Epithelial cell of esophagus (primary cell): ENCODE results near the gene SPINK1.

Experiments used
- DNase-seq: peaks from one replicate; pipeline ENCODE4 v3.0.0; 2010; ENCODE audit warnings: low read depth
- H3K4me3 ChIP-seq: 2 replicates; pipeline ENCODE4 v1.5.1; 2011; ENCODE audit warnings: mild to moderate bottlenecking, low read length, control low read depth
- TF ChIP-seq, protein P1 (sequence below): IDR thresholded peaks from 2 replicates; pipeline ENCODE4 v1.5.1; 2011; ENCODE audit warnings: low read depth, mild to moderate bottlenecking, low read length, control low read depth, inconsistent platforms; ENCODE audit not compliant: insufficient read depth; ENCODE audit errors: missing control alignments

SPINK1 gene

DNA sequence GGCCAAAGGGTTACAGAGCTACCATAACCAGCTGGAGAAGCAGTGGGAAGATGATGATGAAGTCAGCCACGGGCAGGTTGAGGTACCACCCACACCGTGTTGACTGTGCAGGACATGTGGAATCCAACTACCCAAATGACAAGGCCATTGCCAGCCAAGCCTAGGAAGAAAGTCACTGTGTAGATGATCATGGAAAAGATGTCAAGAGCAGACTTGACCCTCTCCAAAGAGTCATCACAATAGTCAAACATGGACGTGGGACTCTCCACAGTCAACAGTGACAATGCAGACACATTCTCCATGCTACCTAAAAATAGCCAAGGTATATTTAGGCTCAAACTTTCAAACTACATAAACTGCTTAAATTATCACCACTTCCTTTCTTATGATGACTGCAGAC is 20.9 kb upstream of the SPINK1 start:
- H3K4me3 ChIP-seq, result no peak overlapping the region
- DNase-seq, result no peak
- TF ChIP-seq, protein P1, sequence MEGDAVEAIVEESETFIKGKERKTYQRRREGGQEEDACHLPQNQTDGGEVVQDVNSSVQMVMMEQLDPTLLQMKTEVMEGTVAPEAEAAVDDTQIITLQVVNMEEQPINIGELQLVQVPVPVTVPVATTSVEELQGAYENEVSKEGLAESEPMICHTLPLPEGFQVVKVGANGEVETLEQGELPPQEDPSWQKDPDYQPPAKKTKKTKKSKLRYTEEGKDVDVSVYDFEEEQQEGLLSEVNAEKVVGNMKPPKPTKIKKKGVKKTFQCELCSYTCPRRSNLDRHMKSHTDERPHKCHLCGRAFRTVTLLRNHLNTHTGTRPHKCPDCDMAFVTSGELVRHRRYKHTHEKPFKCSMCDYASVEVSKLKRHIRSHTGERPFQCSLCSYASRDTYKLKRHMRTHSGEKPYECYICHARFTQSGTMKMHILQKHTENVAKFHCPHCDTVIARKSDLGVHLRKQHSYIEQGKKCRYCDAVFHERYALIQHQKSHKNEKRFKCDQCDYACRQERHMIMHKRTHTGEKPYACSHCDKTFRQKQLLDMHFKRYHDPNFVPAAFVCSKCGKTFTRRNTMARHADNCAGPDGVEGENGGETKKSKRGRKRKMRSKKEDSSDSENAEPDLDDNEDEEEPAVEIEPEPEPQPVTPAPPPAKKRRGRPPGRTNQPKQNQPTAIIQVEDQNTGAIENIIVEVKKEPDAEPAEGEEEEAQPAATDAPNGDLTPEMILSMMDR, result no peak

DNA sequence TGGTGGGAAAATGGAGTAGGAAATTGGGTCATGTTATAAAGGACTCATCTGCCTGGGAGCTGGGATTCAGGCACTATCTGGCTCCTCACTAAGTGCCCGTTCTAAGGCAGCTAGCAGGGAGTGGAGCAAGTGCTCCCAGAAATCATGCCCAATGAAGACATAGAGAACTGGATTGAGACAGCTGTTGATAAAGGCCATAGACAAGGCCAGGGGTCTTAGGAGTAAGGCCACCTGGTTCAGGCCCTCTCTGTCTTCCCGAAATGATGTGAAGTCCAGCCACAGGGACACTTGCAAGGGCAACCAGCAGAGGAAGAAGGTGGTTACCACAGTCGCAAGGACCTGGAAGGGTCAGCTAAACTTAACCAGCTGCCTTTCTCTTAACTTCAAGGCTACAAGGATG is 20.1 kb upstream of the SPINK1 start:
- no peak overlapping the region for H3K4me3 ChIP-seq
- TF ChIP-seq, protein P1, result no peak
- DNase-seq, result no peak

- no peak for DNase-seq
- H3K4me3 ChIP-seq, result no peak overlapping the region
- TF ChIP-seq, protein P1, result no peak
Measured at GRCh38 chr5:147849226-147849625, 17.8 kb upstream of the SPINK1 start.

DNA sequence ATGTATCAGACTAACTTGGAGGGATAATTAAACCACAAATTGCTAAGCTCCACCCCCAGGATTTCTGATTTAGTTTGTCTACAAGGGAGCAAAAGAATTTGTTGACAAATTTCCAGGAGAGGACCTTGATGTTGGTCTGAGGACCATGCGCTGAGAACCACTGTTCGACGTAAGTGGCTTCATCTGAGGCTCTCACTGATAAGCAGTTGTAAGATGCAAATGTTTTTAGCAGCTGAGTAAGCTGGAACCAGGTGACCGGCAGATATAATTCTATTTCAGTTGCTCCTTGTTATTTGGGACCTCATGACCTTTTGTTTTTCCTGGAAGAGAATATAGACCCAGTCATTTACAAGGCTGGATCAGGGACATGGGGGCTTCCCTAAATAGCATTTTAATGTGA is 14.1 kb upstream of the SPINK1 start:
- no peak overlapping the region for H3K4me3 ChIP-seq
- no peak for DNase-seq
- TF ChIP-seq, protein P1, result no peak

DNA sequence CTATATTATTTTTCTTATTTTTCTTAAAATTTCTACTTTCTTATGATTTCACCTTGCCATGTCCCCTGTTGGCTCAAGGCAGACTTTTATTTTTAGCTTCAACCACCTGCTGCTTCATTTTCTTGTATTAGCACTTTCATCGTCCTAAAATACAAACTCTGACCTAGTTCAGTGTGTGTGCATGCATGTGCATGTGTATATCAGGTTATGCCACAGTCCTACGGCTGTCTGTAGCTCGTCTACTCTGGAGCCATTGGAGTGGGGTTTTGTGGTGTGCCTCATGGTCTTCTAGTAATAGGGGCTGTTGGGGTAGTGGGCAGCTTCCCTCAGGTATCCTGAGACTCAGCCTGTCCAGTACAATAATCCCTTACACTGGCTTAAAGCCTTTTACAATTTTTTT is 13.4 kb upstream of the SPINK1 start:
- no peak for DNase-seq
- H3K4me3 ChIP-seq, result no peak overlapping the region
- TF ChIP-seq, protein P1, result no peak

GRCh38 chr5:147842869-147843268 is 11.4 kb upstream of the SPINK1 start:
- no peak overlapping the region for H3K4me3 ChIP-seq
- TF ChIP-seq, protein P1, result no peak
- no peak for DNase-seq

DNA sequence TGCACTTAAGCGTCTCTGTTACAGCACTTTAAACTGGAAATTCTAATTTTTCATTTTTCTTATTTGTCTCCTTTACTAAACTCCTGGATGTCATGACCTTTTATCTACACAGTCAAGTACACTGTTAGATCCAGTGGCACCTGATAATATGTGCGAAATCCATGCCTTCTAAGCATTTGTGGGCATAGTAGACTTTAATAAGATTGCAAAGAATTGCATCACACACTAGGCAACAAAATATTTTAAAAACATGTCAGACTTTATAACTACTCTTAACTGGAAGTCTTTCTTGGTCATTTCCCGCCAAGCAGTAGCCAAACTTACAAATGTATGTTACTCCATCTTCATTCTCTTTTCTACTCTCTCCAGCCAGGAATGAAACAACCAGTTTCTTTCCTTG is 5.0 kb upstream of the SPINK1 start:
- H3K4me3 ChIP-seq, result no peak overlapping the region
- no peak for DNase-seq
- TF ChIP-seq, protein P1, result no peak
